ENCODE data around the gene LMAN2. TPM values are rescaled to one million over a fixed set of nuclear protein-coding genes. Genes with fewer than 3 reads are reported as not detected.

The LMAN2 gene
- polyA plus RNA-seq, 1 experiment: 150 TPM

DNA sequence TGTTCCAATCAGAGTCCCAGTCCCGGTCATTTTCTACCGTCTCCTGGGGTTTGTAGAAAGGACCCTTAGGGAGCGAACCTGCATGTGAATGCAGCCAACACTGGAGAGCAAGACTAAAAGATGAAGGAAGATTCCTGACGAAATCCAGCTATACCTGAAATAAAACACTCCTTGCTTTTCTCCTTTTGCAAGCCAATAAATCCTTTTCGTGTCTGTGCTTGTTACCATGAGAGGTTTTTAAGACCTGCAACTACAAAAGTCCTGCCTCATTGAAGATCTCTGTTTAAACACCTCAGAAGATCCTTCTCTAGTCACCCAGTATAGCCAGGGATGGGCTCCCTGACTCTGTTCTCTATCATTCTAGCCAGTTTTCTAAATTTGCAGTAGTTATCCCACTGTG is 22.7 kb upstream of the LMAN2 start:
- H3K27ac ChIP-seq (ENCODE audit: low read depth, low read length): no peak overlapping the region
- ChIA-PET CTCF (interaction anchor here (5.6 kb wide), 1 partner anchor 15 kb away, joined by 61 read pairs; no protein-coding TSS in a partner anchor), POLR2A (no interaction called here)
- DNase-seq (ENCODE audit: low read depth, low spot score): no peak
- no peak overlapping the region for H3K4me3 ChIP-seq (ENCODE audit: low read depth, low read length)
- H3K9me3 ChIP-seq (ENCODE audit: control insufficient read depth, insufficient read depth, low read length): no peaks in the 10 kb centered on the region
- no peaks in the 10 kb centered on the region for H3K27me3 ChIP-seq (ENCODE audit: control insufficient read depth, insufficient read depth, low read length)
- TF ChIP-seq, protein P1, sequence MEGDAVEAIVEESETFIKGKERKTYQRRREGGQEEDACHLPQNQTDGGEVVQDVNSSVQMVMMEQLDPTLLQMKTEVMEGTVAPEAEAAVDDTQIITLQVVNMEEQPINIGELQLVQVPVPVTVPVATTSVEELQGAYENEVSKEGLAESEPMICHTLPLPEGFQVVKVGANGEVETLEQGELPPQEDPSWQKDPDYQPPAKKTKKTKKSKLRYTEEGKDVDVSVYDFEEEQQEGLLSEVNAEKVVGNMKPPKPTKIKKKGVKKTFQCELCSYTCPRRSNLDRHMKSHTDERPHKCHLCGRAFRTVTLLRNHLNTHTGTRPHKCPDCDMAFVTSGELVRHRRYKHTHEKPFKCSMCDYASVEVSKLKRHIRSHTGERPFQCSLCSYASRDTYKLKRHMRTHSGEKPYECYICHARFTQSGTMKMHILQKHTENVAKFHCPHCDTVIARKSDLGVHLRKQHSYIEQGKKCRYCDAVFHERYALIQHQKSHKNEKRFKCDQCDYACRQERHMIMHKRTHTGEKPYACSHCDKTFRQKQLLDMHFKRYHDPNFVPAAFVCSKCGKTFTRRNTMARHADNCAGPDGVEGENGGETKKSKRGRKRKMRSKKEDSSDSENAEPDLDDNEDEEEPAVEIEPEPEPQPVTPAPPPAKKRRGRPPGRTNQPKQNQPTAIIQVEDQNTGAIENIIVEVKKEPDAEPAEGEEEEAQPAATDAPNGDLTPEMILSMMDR (IDR thresholded peaks at IDR 0.05; ENCODE audit: low read depth, low read length): no peak

DNA sequence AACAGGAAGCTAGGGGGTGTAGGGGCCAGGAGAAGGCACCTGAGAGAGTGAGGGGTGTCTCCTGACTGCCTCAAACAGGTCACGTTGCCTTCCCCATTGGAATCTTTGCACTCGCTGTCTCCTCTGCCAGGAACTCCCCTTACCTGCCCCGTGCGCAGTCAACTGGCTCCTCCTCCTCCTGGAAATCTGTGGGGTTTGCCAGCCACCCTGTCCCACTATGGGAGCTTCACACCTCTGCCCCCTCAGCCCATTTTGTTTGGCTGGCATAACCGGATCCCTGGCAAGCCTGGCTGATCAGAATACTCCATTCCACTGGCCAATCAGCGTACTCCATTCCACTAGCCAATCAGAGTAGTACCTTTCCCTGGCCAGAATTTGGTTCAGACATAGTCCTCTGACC is 22.3 kb upstream of the LMAN2 start:
- TF ChIP-seq, protein P1 (IDR thresholded peaks at IDR 0.05; ENCODE audit: low read depth, low read length): no peak
- no peak for DNase-seq (ENCODE audit: low read depth, low spot score)
- Histone ChIP-seq H3K4me3 (ENCODE audit: low read depth, low read length) (no peak overlapping the region), H3K27ac (ENCODE audit: low read depth, low read length) (no peak overlapping the region), H3K9me3 (ENCODE audit: control insufficient read depth, insufficient read depth, low read length) (no peaks in the 10 kb centered on the region), H3K27me3 (ENCODE audit: control insufficient read depth, insufficient read depth, low read length) (no peaks in the 10 kb centered on the region)
- CTCF ChIA-PET: interaction anchor here (5.6 kb wide), 1 partner anchor 15 kb away, joined by 61 read pairs; no protein-coding TSS in a partner anchor
- POLR2A ChIA-PET: no interaction called here

DNA sequence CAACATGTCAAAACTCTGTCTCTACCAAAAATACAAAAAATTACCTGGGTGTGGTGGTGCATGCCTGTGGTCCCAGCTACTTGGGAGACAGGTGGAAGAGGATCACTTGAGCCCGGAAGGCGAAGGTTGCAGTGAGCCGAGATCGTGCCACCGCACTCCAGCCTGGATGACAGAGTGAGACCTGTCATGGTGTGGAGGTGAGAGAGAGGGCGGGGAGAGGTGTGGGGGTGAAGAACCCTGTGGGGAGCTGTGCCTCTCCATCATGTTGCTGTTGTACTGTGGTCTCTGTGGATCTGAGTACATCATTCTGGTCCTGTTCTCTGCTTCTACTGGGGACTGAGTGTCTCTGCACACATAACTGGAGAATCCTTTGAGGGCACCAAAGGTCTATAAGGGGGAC is 21.4 kb upstream of the LMAN2 start:
- no peaks in the 10 kb centered on the region for H3K9me3 ChIP-seq (ENCODE audit: control insufficient read depth, insufficient read depth, low read length)
- CTCF ChIA-PET: interaction anchor here (1.1 to 5.6 kb wide), 4 partner anchors 16 to 259 kb away, joined by 3 to 61 read pairs (median 4); no protein-coding TSS in a partner anchor
- no peaks in the 10 kb centered on the region for H3K27me3 ChIP-seq (ENCODE audit: control insufficient read depth, insufficient read depth, low read length)
- H3K4me3 ChIP-seq (ENCODE audit: low read depth, low read length): no peak overlapping the region
- POLR2A ChIA-PET: interaction anchor here (0.8 kb wide), 1 partner anchor 53 kb away, joined by 5 read pairs; no protein-coding TSS in a partner anchor
- TF ChIP-seq, protein P1 (IDR thresholded peaks at IDR 0.05; ENCODE audit: low read depth, low read length): no peak
- no peak overlapping the region for H3K27ac ChIP-seq (ENCODE audit: low read depth, low read length)
- no peak for DNase-seq (ENCODE audit: low read depth, low spot score)

DNA sequence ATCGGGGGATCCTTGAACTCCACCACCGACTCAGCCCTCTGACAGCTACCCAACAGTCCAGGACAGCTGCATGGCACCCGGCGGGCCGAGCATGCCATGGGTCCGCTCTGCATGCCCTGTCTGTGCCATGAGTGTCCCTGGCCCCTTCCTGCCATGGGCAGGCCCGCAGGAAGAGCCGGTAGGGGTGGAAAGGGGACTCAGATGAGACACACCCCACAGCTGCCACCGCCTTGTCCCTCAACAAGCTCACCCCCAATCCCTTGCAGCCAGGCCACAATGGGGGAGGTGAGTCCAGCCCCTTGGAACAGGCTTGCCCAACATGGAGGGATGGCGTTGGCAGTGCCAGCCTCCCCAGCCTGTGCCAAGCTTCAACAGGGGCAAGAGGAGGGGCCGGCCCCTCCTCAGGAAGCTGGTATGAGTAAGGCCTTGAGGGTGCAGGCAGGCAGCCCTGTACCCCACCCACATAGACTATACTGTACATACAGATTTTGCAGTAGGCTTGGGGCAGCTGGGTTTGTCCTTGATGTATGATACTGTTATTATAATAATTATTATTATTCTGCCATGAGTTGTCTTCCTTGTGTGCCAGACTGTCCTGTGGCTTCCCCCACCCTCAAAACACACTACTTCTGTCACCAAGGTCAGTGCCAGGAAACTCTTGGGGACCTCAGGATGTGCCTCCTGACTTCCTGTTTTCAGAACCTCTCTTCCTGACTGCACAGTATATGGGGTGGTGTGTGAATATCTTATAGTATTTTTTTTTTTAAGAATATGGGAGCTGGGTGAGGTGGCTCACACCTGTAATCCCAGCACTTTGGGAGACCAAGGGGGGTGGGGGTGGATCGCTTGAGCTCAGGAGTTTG is 20.8 kb upstream of the LMAN2 start:
- no peak for DNase-seq (ENCODE audit: low read depth, low spot score)
- TF ChIP-seq, protein P1 (IDR thresholded peaks at IDR 0.05; ENCODE audit: low read depth, low read length): no peak
- H3K9me3 ChIP-seq (ENCODE audit: control insufficient read depth, insufficient read depth, low read length): peaks cover 4% of the 10 kb centered on the region; the same call in 1 of the 2 replicates
- POLR2A ChIA-PET: interaction anchor here (0.8 kb wide), 1 partner anchor 54 kb away, joined by 5 read pairs; no protein-coding TSS in a partner anchor
- H3K4me3 ChIP-seq (ENCODE audit: low read depth, low read length): no peak overlapping the region
- no peaks in the 10 kb centered on the region for H3K27me3 ChIP-seq (ENCODE audit: control insufficient read depth, insufficient read depth, low read length)
- CTCF ChIA-PET: interaction anchor here (1.1 to 5.6 kb wide), 6 partner anchors 11 to 258 kb away, joined by 3 to 61 read pairs (median 6); no protein-coding TSS in a partner anchor
- H3K27ac ChIP-seq (ENCODE audit: low read depth, low read length): no peak overlapping the region

Measured in AG04450 (cell line).